ENCODE data around the gene SLC12A4. TPM values are rescaled to one million over a fixed set of nuclear protein-coding genes. Genes with fewer than 3 reads are reported as not detected.
A peak's percentile ranks its signal among the peaks of the same experiment; 100 is the strongest.

The SLC12A4 gene
- total RNA-seq, 4 donors from 2014 or later, result 65.8 to 142 (median 81.3) TPM

- H3K9me3 ChIP-seq, result no peaks in the 10 kb centered on the region
- no peak overlapping the region for H3K4me3 ChIP-seq
- 94% methylated on average over 9 of the region's 9 CpGs for WGBS
- peaks cover 10 to 29% (median 24%) of the 10 kb centered on the region in 4 donors for H3K4me1 ChIP-seq
- no peak for DNase-seq (ENCODE audit: extremely low spot score)
- no peaks in the 10 kb centered on the region for H3K27me3 ChIP-seq
- H3K27ac ChIP-seq (replicated peaks in 1 of 4), result no peak overlapping the region
- no peaks in the 10 kb centered on the region for H3K36me3 ChIP-seq
- intact Hi-C loops (cut with DNase I), result no loop called here
- no peak for TF ChIP-seq POLR2A (IDR thresholded peaks at IDR 0.05; ENCODE audit: low read depth)
- TF ChIP-seq POLR2AphosphoS5 (IDR thresholded peaks at IDR 0.05), result no peak
- TF ChIP-seq EP300 (IDR thresholded peaks at IDR 0.05), result no peak
- TF ChIP-seq CTCF (IDR thresholded peaks at IDR 0.05), result no peak
Measured at GRCh38 chr16:67971111-67971510, 2.7 kb upstream of the SLC12A4 start.

- no peak for TF ChIP-seq EP300 (IDR thresholded peaks at IDR 0.05)
- TF ChIP-seq POLR2AphosphoS5 (IDR thresholded peaks at IDR 0.05), result no peak
- TF ChIP-seq POLR2A (IDR thresholded peaks at IDR 0.05; ENCODE audit: low read depth), result no peak
- TF ChIP-seq CTCF (IDR thresholded peaks at IDR 0.05), result no peak
- Histone ChIP-seq H3K27ac (replicated peaks in 1 of 4) (peak overlapping the region; percentile 96 to 100 (median 98)), H3K36me3 (no peaks in the 10 kb centered on the region), H3K4me1 (peaks cover 27 to 46% (median 41%) of the 10 kb centered on the region in 4 donors), H3K9me3 (no peaks in the 10 kb centered on the region), H3K4me3 (peak overlapping the region; percentile 88 to 95 (median 92)), H3K27me3 (no peaks in the 10 kb centered on the region)
- WGBS, result 50% methylated on average over 40 of the region's 40 CpGs
- DNase-seq (ENCODE audit: extremely low spot score), result no peak
- intact Hi-C loops (cut with DNase I), result no loop called here
Measured at GRCh38 chr16:67969254-67970039, 1.0 kb upstream of the SLC12A4 start.

GRCh38 chr16:67967958-67968399, 458 bp downstream of the SLC12A4 start:
- Histone ChIP-seq H3K27me3 (no peaks in the 10 kb centered on the region), H3K36me3 (peaks cover 0 to 5% (median 3%) of the 10 kb centered on the region in 4 donors), H3K27ac (replicated peaks in 1 of 4) (peak overlapping the region; percentile 96 to 100 (median 98)), H3K9me3 (no peaks in the 10 kb centered on the region), H3K4me1 (peaks cover 41 to 60% (median 55%) of the 10 kb centered on the region in 4 donors), H3K4me3 (peak overlapping the region; percentile 88 to 95 (median 92))
- no peak for DNase-seq (ENCODE audit: extremely low spot score)
- intact Hi-C loops (cut with DNase I), result no loop called here
- no CpG with 5 or more reads among the region's 45 CpGs for WGBS
- TF ChIP-seq POLR2A (IDR thresholded peaks at IDR 0.05; ENCODE audit: low read depth), result no peak
- no peak for TF ChIP-seq POLR2AphosphoS5 (IDR thresholded peaks at IDR 0.05)
- TF ChIP-seq CTCF (IDR thresholded peaks at IDR 0.05), result no peak
- TF ChIP-seq EP300 (IDR thresholded peaks at IDR 0.05), result no peak

DNA sequence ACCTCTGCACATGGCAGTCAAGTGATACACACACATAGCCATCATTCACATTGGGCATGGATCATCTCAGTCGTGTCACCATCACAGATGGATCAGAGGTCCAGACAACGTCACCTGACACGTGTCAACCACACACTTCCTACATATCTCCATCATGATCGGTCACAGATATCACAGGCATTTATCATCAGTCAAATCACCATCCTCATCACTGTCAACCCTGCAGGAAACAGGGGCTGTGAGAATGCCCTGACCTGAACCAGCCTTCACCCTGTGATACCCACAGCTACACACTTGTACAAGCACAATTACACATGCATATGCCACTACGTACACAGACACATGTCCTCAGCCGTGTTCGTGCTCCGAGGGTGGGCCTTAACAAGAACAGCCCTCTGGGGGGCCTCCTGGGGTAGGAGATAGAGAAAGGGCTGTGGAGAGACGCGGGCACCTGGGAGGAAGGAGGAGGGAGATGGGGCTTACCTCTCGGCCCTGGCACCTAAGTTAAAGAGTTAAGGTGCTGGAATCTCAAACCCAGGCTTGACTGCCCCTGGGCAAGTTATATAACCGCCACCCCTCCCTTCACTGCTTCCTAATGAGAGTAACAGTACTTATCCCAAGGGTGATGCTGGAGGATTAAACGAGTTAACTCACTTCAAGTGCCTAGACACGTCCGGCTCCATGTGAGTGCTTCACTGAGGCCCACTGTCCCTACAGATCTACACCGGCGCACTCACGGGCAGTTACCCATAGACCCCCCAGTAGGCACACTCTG, 1.1 kb downstream of the SLC12A4 start:
- Histone ChIP-seq H3K4me1 (peaks cover 47 to 66% (median 61%) of the 10 kb centered on the region in 4 donors), H3K36me3 (peaks cover 4 to 11% (median 9%) of the 10 kb centered on the region in 4 donors), H3K4me3 (peak overlapping the region; percentile 88 to 95 (median 92)), H3K9me3 (no peaks in the 10 kb centered on the region), H3K27ac (replicated peaks in 1 of 4) (peak overlapping the region; percentile 96 to 100 (median 98)), H3K27me3 (no peaks in the 10 kb centered on the region)
- intact Hi-C loops (cut with DNase I), result no loop called here
- TF ChIP-seq POLR2AphosphoS5 (IDR thresholded peaks at IDR 0.05) (no peak), CTCF (IDR thresholded peaks at IDR 0.05) (no peak), EP300 (IDR thresholded peaks at IDR 0.05) (no peak), POLR2A (IDR thresholded peaks at IDR 0.05; ENCODE audit: low read depth) (no peak)
- no peak for DNase-seq (ENCODE audit: extremely low spot score)
- WGBS, result 10% methylated on average over 15 of the region's 18 CpGs
